ENCODE measurements around the gene MDM2.

DNA sequence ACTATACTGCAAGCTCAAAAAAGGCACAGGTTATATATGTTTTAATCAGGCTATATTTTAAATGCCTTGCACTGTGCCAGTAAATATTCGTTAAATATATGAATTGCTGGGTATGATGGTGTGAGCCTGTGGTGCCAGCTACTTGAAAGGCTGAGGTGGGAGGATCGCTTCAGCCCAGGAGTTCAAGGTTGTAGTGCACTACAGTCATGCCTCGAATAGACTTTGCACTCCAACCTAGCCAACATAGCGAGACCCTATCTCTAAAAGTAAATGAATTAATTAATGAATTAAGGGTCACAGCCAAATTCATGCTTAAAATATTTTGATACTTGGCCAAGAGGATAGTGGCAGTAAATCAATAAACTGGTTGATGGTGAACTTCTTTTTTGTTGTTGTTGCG is 22.2 kb upstream of the MDM2 start:
- no peak for TF ChIP-seq POLR2A (IDR thresholded peaks at IDR 0.05)
- TF ChIP-seq, protein P1, sequence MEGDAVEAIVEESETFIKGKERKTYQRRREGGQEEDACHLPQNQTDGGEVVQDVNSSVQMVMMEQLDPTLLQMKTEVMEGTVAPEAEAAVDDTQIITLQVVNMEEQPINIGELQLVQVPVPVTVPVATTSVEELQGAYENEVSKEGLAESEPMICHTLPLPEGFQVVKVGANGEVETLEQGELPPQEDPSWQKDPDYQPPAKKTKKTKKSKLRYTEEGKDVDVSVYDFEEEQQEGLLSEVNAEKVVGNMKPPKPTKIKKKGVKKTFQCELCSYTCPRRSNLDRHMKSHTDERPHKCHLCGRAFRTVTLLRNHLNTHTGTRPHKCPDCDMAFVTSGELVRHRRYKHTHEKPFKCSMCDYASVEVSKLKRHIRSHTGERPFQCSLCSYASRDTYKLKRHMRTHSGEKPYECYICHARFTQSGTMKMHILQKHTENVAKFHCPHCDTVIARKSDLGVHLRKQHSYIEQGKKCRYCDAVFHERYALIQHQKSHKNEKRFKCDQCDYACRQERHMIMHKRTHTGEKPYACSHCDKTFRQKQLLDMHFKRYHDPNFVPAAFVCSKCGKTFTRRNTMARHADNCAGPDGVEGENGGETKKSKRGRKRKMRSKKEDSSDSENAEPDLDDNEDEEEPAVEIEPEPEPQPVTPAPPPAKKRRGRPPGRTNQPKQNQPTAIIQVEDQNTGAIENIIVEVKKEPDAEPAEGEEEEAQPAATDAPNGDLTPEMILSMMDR (IDR thresholded peaks at IDR 0.05) = no peak

Measured in esophagus squamous epithelium (tissue), 4 donors.